ENCODE results near the gene NPAS3. TPM values are rescaled to one million over a fixed set of nuclear protein-coding genes. Genes with fewer than 3 reads are reported as not detected.

Gene NPAS3
- total and polyA plus RNA-seq, 2 of the 8 experiments (the other 6 are each of a cell fraction or from before 2014, with no cell fraction given) = 0.11 to 0.60 TPM

DNA sequence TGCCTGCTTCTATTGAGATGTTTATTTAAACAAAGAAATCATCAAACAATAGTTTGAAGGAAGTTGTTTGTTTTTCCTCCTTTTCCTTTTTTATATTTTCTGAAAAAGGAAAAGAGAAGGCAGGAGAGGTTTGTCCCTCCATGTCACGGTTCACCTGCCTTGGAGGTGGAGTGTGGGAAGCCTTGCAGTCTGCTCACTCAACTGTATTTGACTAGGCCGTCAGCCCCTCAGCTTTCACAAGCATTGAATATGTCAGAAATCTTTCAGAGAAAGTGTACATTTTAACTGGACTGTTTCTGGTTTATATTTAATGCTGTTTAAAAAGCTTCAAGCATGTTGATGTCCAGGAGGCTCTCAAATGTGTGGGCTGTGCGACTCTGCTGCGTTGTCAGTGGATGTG, 370.4 kb downstream of the NPAS3 start:
- CTCF ChIA-PET (ENCODE audit: partially characterized antibody) = interaction anchor here (1.0 kb wide), 1 partner anchor 11 kb away, joined by 3 read pairs; no protein-coding TSS in a partner anchor

More for the DNA sequence above, 370.4 kb downstream of the NPAS3 start:
- Histone ChIP-seq H3K23ac (ENCODE audit: insufficient read length) (no peak overlapping the region), H3K4ac (replicated peaks; ENCODE audit: insufficient read length, low read depth, low read length) (no peak overlapping the region), H3K27ac (ENCODE audit: low read depth, low read length) (no peak overlapping the region), H3K36me3 (ENCODE audit: control insufficient read depth in 2 of 4, insufficient read depth in 4 of 4, low read length in 3 of 4) (no peaks in the 10 kb centered on the region), H3K56ac (replicated peaks; ENCODE audit: insufficient read length, low read depth, low read length) (no peak overlapping the region), H3K9ac (replicated peaks in 1 of 4; ENCODE audit: extremely low read depth in 1 of 4, low read depth in 3 of 4, low read length in 3 of 4) (no peak overlapping the region), H2BK120ac (replicated peaks; ENCODE audit: low read depth, low read length) (no peak overlapping the region), H2AK5ac (ENCODE audit: low read depth, low read length) (no peak overlapping the region), H2AFZ (ENCODE audit: low read length) (no peak overlapping the region), H4K20me1 (replicated peaks in 1 of 2; ENCODE audit: control insufficient read depth in 1 of 2, insufficient read depth in 2 of 2, low read length in 2 of 2) (no peaks in the 10 kb centered on the region), H3K4me3 (ENCODE audit: extremely low read depth in 1 of 4, insufficient read depth in 2 of 4, low read depth in 3 of 4, low read length in 4 of 4) (no peak overlapping the region), H2BK5ac (ENCODE audit: low read depth, low read length) (no peak overlapping the region), H3K9me3 (ENCODE audit: insufficient read depth in 2 of 2, low read depth in 1 of 2, low read length in 1 of 2) (no peaks in the 10 kb centered on the region), H4K91ac (replicated peaks; ENCODE audit: insufficient read length, low read length) (no peak overlapping the region), H3K4me2 (ENCODE audit: insufficient read depth in 1 of 2, low read depth in 2 of 2, low read length in 2 of 2) (no peak overlapping the region), H3K4me1 (replicated peaks in 1 of 4; ENCODE audit: control insufficient read depth in 3 of 4, insufficient read depth in 4 of 4, low read length in 3 of 4) (peaks cover 0 to 4% (median 0%) of the 10 kb centered on the region in 4 experiments; a peak in 2 of 7 replicates), H2BK15ac (ENCODE audit: low read length) (no peak overlapping the region), H2BK20ac (ENCODE audit: low read length) (no peak overlapping the region), H3K79me1 (ENCODE audit: low read depth, low read length) (no peaks in the 10 kb centered on the region), H4K8ac (ENCODE audit: extremely low read depth, insufficient read depth, low read length) (no peak overlapping the region), H4K5ac (ENCODE audit: insufficient read length, low read depth, low read length) (no peak overlapping the region), H3K18ac (ENCODE audit: extremely low read depth, low read length) (no peak overlapping the region), H3K27me3 (replicated peaks in 1 of 4; ENCODE audit: control insufficient read depth in 3 of 4, extremely low read depth in 1 of 4, insufficient read depth in 3 of 4, low read length in 3 of 4) (no peaks in the 10 kb centered on the region), H3K79me2 (ENCODE audit: control insufficient read depth in 1 of 2, insufficient read depth in 2 of 2, low read length in 2 of 2) (no peaks in the 10 kb centered on the region), H3K14ac (ENCODE audit: insufficient read length) (no peak overlapping the region), H3K23me2 (ENCODE audit: low read depth, low read length) (no peaks in the 10 kb centered on the region), H2BK12ac (ENCODE audit: low read depth, low read length) (no peak overlapping the region)
- POLR2A ChIA-PET (ENCODE audit: partially characterized antibody) = no interaction called here
- no peak for FAIRE-seq
- no peak for DNase-seq (ENCODE audit: low read depth in 1 of 2, low spot score in 2 of 2)
- WGBS, 2 experiments (ENCODE audit: extremely low coverage in 1 of 2, insufficient coverage in 1 of 2, insufficient read length in 1 of 2, insufficient replicate concordance in 2 of 2, low coverage in 1 of 2, low lambda C conversion rate in 2 of 2, missing lambda C conversion rate in 1 of 2) = 87% methylated on average over 4 of the region's 4 CpGs; no CpG with 5 or more reads in 1 of the 2 experiments
- TF ChIP-seq PHF8 (conservative IDR thresholded peaks at IDR 0.05; ENCODE audit: low read depth, low read length) = no peak

All from H1 (cell line).